CD14-positive monocyte (primary cell): ENCODE data around the gene HMGN5. TPM values are rescaled to one million over a fixed set of nuclear protein-coding genes. Genes with fewer than 3 reads are reported as not detected.
A peak's percentile ranks its signal among the peaks of the same experiment; 100 is the strongest.

ENCODE experiments used
- DNase-seq, 3 donors: peaks; one replicate each; pipeline ENCODE4 v3.0.0-alpha.2; 2011 to 2022
- H2AFZ ChIP-seq: 2 replicates; pipeline ENCODE4 v1.6.0; 2012; ENCODE audit warnings: mild to moderate bottlenecking, low read depth, low read length, inconsistent platforms; ENCODE audit not compliant: insufficient read depth, poor library complexity, severe bottlenecking
- H3K27ac ChIP-seq, 2 donors: 1 replicate in 1 of 2; 2 replicates in 1 of 2; pipeline ENCODE4 v1.5.1; 2012 to 2013; ENCODE audit warnings: low read length in 2 of 2, control low read depth in 1 of 2, inconsistent platforms in 1 of 2, low read depth in 1 of 2, mild to moderate bottlenecking in 1 of 2
- H3K27me3 ChIP-seq, 2 donors: one replicate each; pipeline versions ENCODE4 v1.6.0 to v1.6.1; 2011 to 2013; ENCODE audit warnings: low read length in 2 of 2; ENCODE audit not compliant: control insufficient read depth in 2 of 2, insufficient read depth in 2 of 2
- H3K36me3 ChIP-seq, 2 donors: replicated peaks in 1 of 2; 1 replicate in 1 of 2; 2 replicates in 1 of 2; pipeline versions ENCODE4 v1.5.1 to v1.6.1; 2012 to 2013; ENCODE audit warnings: low read length in 2 of 2, control low read depth in 1 of 2, inconsistent platforms in 1 of 2, mild to moderate bottlenecking in 1 of 2; ENCODE audit not compliant: insufficient read depth in 2 of 2, control insufficient read depth in 1 of 2
- H3K4me1 ChIP-seq, 2 donors: 1 replicate in 1 of 2; 2 replicates in 1 of 2; pipeline versions ENCODE4 v1.5.1 to v1.6.1; 2012 to 2013; ENCODE audit warnings: low read length in 2 of 2, control low read depth in 1 of 2, inconsistent platforms in 1 of 2, mild to moderate bottlenecking in 1 of 2, moderate library complexity in 1 of 2; ENCODE audit not compliant: insufficient read depth in 2 of 2, control insufficient read depth in 1 of 2
- H3K4me2 ChIP-seq: replicated peaks from 2 replicates; pipeline ENCODE3; 2012; ENCODE audit warnings: low read length, moderate library complexity, mild to moderate bottlenecking; ENCODE audit not compliant: poor library complexity, severe bottlenecking; ENCODE audit errors: extremely low read depth
- H3K4me3 ChIP-seq, 3 experiments: fragments of 200-600 bp in 1 of 3; sonication (generic) in 1 of 3; replicated peaks in 1 of 3; 1 replicate in 2 of 3; 2 replicates in 1 of 3; pipeline ENCODE4 v1.5.1; 2011 to 2013; ENCODE audit warnings: low read length in 3 of 3, mild to moderate bottlenecking in 3 of 3, control low read depth in 2 of 3, low read depth in 2 of 3, inconsistent platforms in 1 of 3, moderate library complexity in 1 of 3
- H3K79me2 ChIP-seq: 2 replicates; pipeline ENCODE4 v1.6.0; 2012; ENCODE audit warnings: mild to moderate bottlenecking, control low read depth, inconsistent platforms, low read length, moderate library complexity; ENCODE audit not compliant: insufficient read depth
- H3K9ac ChIP-seq: 2 replicates; pipeline ENCODE4 v1.6.0; 2017; ENCODE audit warnings: low read length, mild to moderate bottlenecking; ENCODE audit not compliant: insufficient read depth, poor library complexity, severe bottlenecking
- H3K9me3 ChIP-seq, 2 donors: replicated peaks in 1 of 2; 1 replicate in 1 of 2; 2 replicates in 1 of 2; pipeline versions ENCODE4 v1.5.1 to v1.6.1; 2012 to 2013; ENCODE audit warnings: low read length in 2 of 2, control low read depth in 1 of 2; ENCODE audit not compliant: control insufficient read depth in 1 of 2, insufficient read depth in 1 of 2
- H4K20me1 ChIP-seq: 2 replicates; pipeline ENCODE4 v1.6.0; 2012; ENCODE audit warnings: mild to moderate bottlenecking, low read length, control low read depth, moderate library complexity; ENCODE audit not compliant: insufficient read depth
- H3K27ac Mint-ChIP-seq, 7 donors: one replicate each; pipeline ENCODE4 v1.8.0; 2020; ENCODE audit warnings: mild to moderate bottlenecking in 7 of 7, mixed read lengths in 7 of 7, moderate library complexity in 6 of 7, inconsistent platforms in 2 of 7
- H3K27me3 Mint-ChIP-seq, 3 donors: one replicate each; pipeline ENCODE4 v1.8.0; 2021 to 2022; ENCODE audit warnings: low read depth in 3 of 3, mild to moderate bottlenecking in 3 of 3, mixed read lengths in 3 of 3, moderate library complexity in 3 of 3, inconsistent platforms in 1 of 3
- H3K36me3 Mint-ChIP-seq, 2 donors: one replicate each; pipeline ENCODE4 v1.8.0; 2020; ENCODE audit warnings: mixed read lengths in 2 of 2, inconsistent platforms in 1 of 2, mild to moderate bottlenecking in 1 of 2
- H3K4me1 Mint-ChIP-seq: one replicate; pipeline ENCODE4 v1.8.0; 2020; ENCODE audit warnings: mild to moderate bottlenecking, mixed read lengths
- H3K4me3 Mint-ChIP-seq, 2 donors: one replicate each; pipeline ENCODE4 v1.8.0; 2020; ENCODE audit warnings: mild to moderate bottlenecking in 2 of 2, mixed read lengths in 2 of 2, moderate library complexity in 1 of 2
- H3K9me3 Mint-ChIP-seq, 7 donors: one replicate each; pipeline ENCODE4 v1.8.0; 2020 to 2022; ENCODE audit warnings: mixed read lengths in 7 of 7, mild to moderate bottlenecking in 6 of 7, moderate library complexity in 6 of 7, inconsistent platforms in 2 of 7
- WGBS: methylation state at CpG from one replicate; pipeline ENCODE4 v1.1.5; 2013; ENCODE audit warnings: missing lambda C conversion rate; ENCODE audit not compliant: insufficient coverage; 5-methylcytosine and 5-hydroxymethylcytosine counted together
- intact Hi-C, 2 donors: fragments of 100-400 bp; cut with micrococcal nuclease; formaldehyde crosslinking; loops; one replicate each; pipeline versions ENCODE4 v1.15.0 to v1.15.1; 2023
- polyA plus RNA-seq, 3 donors: library from polyadenylated mRNA; depleted of rRNA in 1 of 3; unstranded in 2 of 3; stranded (reverse) in 1 of 3; fragments of 300-500 nt in 2 of 3; fragments of >200 nt in 1 of 3; fragmentation: Illumina TruSeq in 2 of 3; gene quantifications; 1 replicate in 2 of 3; 2 replicates in 1 of 3; pipeline ENCODE4 v1.2.3, GENCODE V29; 2012 to 2021
- TF ChIP-seq, protein P1 (sequence below): fragments of 200-600 bp; IDR thresholded peaks from one replicate; pipeline ENCODE4 v1.8.0; 2022; ENCODE audit warnings: antibody characterized with exemption, mild to moderate bottlenecking

The HMGN5 gene
- polyA plus RNA-seq, 3 donors = 0.20 to 0.86 TPM; not detected in 1

GRCh38 chrX:81229229-81229628, 27.5 kb upstream of the HMGN5 start:
- Mint-ChIP-seq H3K27ac (peak overlapping the region in 1 of 7 donors; percentile 53), H3K4me3 (no peak overlapping the region)
- 100% methylated on average over 1 of the region's 3 CpGs for WGBS

DNA sequence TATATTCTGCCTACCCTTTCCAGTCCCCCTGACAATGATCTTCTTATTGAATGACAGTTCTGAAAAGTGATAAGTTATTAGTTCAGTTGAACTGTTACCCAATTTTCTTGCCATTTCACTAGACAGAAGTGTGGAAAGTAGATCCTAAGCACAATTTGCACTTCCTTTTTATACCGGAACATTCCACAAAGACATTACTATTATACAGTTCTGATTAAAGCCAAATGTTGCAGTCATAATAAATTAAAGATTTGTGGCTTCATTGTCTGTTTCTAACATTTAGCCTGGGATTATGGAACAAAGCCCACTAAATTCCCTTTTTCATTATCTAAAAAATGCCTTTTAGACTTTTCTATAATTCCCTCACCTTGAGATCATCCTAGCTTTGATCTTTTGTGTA, 14.0 kb upstream of the HMGN5 start:
- Histone ChIP-seq H3K4me3 (no peak overlapping the region), H3K4me2 (no peak overlapping the region), H3K4me1 (peaks cover 4 to 10% of the 10 kb centered on the region in 2 donors), H3K9ac (no peak overlapping the region), H4K20me1 (peaks cover 61% of the 10 kb centered on the region), H3K27ac (peak overlapping the region in 1 of 2 donors; percentile 23), H3K9me3 (no peaks in the 10 kb centered on the region), H3K36me3 (no peaks in the 10 kb centered on the region), H3K27me3 (no peaks in the 10 kb centered on the region), H3K79me2 (peaks cover 82% of the 10 kb centered on the region), H2AFZ (no peak overlapping the region)
- Mint-ChIP-seq H3K27me3 (peaks cover 0 to 1% (median 0%) of the 10 kb centered on the region in 3 donors), H3K4me1 (peaks cover 26% of the 10 kb centered on the region), H3K36me3 (peaks cover 15 to 22% of the 10 kb centered on the region in 2 donors), H3K27ac (peak overlapping the region in 3 of 7 donors; percentile 12 to 65 (median 37)), H3K4me3 (no peak overlapping the region), H3K9me3 (peaks cover 0 to 2% (median 0%) of the 10 kb centered on the region in 7 donors)
- no peak for DNase-seq
- intact Hi-C loops = no loop called here
- TF ChIP-seq, protein P1, sequence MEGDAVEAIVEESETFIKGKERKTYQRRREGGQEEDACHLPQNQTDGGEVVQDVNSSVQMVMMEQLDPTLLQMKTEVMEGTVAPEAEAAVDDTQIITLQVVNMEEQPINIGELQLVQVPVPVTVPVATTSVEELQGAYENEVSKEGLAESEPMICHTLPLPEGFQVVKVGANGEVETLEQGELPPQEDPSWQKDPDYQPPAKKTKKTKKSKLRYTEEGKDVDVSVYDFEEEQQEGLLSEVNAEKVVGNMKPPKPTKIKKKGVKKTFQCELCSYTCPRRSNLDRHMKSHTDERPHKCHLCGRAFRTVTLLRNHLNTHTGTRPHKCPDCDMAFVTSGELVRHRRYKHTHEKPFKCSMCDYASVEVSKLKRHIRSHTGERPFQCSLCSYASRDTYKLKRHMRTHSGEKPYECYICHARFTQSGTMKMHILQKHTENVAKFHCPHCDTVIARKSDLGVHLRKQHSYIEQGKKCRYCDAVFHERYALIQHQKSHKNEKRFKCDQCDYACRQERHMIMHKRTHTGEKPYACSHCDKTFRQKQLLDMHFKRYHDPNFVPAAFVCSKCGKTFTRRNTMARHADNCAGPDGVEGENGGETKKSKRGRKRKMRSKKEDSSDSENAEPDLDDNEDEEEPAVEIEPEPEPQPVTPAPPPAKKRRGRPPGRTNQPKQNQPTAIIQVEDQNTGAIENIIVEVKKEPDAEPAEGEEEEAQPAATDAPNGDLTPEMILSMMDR = no peak
- no CpG with 5 or more reads among the region's 1 CpG for WGBS

More at GRCh38 chrX:81229229-81229628, 27.5 kb upstream of the HMGN5 start:
- Mint-ChIP-seq H3K36me3 (peaks cover 8 to 9% of the 10 kb centered on the region in 2 donors), H3K4me1 (no peaks in the 10 kb centered on the region), H3K27me3 (no peaks in the 10 kb centered on the region), H3K9me3 (no peaks in the 10 kb centered on the region)
- Histone ChIP-seq H3K4me3 (no peak overlapping the region), H2AFZ (no peak overlapping the region), H3K4me2 (no peak overlapping the region), H3K27me3 (no peaks in the 10 kb centered on the region), H3K79me2 (peaks cover 84% of the 10 kb centered on the region), H4K20me1 (peaks cover 91% of the 10 kb centered on the region), H3K36me3 (peaks cover 0 to 4% of the 10 kb centered on the region in 2 donors), H3K9me3 (no peaks in the 10 kb centered on the region), H3K4me1 (no peaks in the 10 kb centered on the region), H3K9ac (no peak overlapping the region), H3K27ac (no peak overlapping the region)
- TF ChIP-seq, protein P1 = no peak
- intact Hi-C loops = no loop called here
- no peak for DNase-seq
